Measurements from ENCODE around the gene KIAA0232. TPM values are rescaled to one million over a fixed set of nuclear protein-coding genes. Genes with fewer than 3 reads are reported as not detected.

The KIAA0232 gene
- total and polyA plus RNA-seq, 9 of the 15 experiments (the other 6 are each of a cell fraction or from before 2014, with no cell fraction given), result 3.5 to 17.4 (median 13.0) TPM

DNA sequence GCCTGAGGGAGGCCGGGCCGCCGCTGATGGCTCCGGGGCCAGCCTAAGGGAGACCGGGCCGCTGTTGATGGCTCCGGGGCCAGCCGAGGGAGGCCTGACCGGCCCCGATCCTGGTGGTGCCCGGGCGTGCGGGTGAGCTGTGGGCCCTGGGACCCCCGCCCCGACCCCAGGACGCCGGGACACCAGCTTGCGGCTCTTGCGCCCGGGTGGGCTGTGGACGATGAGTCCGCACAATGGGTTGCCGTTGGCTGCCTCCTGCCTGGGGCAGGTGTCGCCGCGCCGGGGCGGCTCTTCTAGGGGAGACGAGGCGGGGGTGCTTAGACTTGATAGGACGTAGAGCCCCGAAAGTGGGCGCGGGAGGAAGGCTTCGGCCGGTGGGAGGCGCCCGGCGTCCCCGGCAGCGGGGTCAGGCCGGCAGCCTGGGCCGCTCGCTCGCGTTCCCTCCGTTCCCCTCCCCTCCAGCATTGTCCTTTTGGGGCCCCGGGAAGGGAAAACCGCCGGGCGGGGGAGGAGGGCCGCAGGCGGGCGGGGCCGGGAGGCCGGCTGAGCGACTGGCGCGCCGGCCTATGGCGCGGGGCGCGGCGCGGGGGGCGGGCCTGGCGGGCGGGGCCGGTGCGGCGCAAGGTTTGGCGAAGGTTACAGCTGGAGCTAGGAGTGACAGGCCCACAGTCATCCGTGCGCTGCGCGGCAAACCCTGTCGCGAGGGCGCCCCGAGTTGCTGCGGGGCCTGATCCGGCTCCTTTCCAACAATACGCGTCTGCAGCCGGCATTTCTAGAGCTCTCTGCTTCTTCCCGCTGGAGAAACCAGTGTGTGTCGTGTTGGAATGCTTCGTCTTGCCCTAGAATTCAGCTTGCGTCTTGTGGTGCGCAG lies 819 bp downstream of the KIAA0232 start (continued):
- no peak for TF ChIP-seq RBM22 (IDR thresholded peaks at IDR 0.05; ENCODE audit: low read depth, low read length, poor library complexity, severe bottlenecking)
- no peak; a peak in 2 of 4 replicates for TF ChIP-seq TBL1XR1 (IDR thresholded peaks at IDR 0.05; ENCODE audit: low read length in 2 of 2)
- TF ChIP-seq NFYB (IDR thresholded peaks at IDR 0.05; ENCODE audit: extremely low read depth, insufficient read length), result peak; percentile 53
- TF ChIP-seq ZNF316 (IDR thresholded peaks at IDR 0.05), result peak; percentile 27; the same call in 1 of the 2 replicates
- TF ChIP-seq ZNF436 (CRISPR knock-in tag; IDR thresholded peaks at IDR 0.05), result no peak
- no peak for TF ChIP-seq HOXB6 (CRISPR knock-in tag; IDR thresholded peaks at IDR 0.05; ENCODE audit: borderline replicate concordance)
- TF ChIP-seq, protein P1, sequence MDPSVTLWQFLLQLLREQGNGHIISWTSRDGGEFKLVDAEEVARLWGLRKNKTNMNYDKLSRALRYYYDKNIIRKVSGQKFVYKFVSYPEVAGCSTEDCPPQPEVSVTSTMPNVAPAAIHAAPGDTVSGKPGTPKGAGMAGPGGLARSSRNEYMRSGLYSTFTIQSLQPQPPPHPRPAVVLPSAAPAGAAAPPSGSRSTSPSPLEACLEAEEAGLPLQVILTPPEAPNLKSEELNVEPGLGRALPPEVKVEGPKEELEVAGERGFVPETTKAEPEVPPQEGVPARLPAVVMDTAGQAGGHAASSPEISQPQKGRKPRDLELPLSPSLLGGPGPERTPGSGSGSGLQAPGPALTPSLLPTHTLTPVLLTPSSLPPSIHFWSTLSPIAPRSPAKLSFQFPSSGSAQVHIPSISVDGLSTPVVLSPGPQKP (CRISPR knock-in tag; IDR thresholded peaks at IDR 0.05), result no peak
- no peak for TF ChIP-seq EHMT2 (IDR thresholded peaks at IDR 0.05)
- TF ChIP-seq, protein P2, sequence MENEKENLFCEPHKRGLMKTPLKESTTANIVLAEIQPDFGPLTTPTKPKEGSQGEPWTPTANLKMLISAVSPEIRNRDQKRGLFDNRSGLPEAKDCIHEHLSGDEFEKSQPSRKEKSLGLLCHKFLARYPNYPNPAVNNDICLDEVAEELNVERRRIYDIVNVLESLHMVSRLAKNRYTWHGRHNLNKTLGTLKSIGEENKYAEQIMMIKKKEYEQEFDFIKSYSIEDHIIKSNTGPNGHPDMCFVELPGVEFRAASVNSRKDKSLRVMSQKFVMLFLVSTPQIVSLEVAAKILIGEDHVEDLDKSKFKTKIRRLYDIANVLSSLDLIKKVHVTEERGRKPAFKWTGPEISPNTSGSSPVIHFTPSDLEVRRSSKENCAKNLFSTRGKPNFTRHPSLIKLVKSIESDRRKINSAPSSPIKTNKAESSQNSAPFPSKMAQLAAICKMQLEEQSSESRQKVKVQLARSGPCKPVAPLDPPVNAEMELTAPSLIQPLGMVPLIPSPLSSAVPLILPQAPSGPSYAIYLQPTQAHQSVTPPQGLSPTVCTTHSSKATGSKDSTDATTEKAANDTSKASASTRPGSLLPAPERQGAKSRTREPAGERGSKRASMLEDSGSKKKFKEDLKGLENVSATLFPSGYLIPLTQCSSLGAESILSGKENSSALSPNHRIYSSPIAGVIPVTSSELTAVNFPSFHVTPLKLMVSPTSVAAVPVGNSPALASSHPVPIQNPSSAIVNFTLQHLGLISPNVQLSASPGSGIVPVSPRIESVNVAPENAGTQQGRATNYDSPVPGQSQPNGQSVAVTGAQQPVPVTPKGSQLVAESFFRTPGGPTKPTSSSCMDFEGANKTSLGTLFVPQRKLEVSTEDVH (IDR thresholded peaks at IDR 0.05; ENCODE audit: low read depth, partially characterized antibody), result no peak
- TF ChIP-seq IRF2 (CRISPR knock-in tag; IDR thresholded peaks at IDR 0.05), result 0 out of 2 replicates have a peak, but pooled peaks have one; percentile 36
- no peak for TF ChIP-seq SLC30A9 (CRISPR knock-in tag; IDR thresholded peaks at IDR 0.05)
- TF ChIP-seq ZNF197 (CRISPR knock-in tag; IDR thresholded peaks at IDR 0.05; ENCODE audit: low read depth), result peak; percentile 49; the same call in 1 of the 2 replicates
- no peak for TF ChIP-seq OTX1 (CRISPR knock-in tag; IDR thresholded peaks at IDR 0.05)
- TF ChIP-seq, protein P3, sequence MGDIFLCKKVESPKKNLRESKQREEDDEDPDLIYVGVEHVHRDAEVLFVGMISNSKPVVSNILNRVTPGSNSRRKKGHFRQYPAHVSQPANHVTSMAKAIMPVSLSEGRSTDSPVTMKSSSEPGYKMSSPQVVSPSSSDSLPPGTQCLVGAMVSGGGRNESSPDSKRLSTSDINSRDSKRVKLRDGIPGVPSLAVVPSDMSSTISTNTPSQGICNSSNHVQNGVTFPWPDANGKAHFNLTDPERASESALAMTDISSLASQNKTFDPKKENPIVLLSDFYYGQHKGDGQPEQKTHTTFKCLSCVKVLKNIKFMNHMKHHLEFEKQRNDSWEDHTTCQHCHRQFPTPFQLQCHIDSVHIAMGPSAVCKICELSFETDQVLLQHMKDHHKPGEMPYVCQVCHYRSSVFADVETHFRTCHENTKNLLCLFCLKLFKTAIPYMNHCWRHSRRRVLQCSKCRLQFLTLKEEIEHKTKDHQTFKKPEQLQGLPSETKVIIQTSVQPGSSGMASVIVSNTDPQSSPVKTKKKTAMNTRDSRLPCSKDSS (IDR thresholded peaks at IDR 0.05; ENCODE audit: low read depth, partially characterized antibody), result no peak
- no peak for TF ChIP-seq MED1 (CRISPR knock-in tag; IDR thresholded peaks at IDR 0.05; ENCODE audit: borderline replicate concordance)
- TF ChIP-seq, protein P4, sequence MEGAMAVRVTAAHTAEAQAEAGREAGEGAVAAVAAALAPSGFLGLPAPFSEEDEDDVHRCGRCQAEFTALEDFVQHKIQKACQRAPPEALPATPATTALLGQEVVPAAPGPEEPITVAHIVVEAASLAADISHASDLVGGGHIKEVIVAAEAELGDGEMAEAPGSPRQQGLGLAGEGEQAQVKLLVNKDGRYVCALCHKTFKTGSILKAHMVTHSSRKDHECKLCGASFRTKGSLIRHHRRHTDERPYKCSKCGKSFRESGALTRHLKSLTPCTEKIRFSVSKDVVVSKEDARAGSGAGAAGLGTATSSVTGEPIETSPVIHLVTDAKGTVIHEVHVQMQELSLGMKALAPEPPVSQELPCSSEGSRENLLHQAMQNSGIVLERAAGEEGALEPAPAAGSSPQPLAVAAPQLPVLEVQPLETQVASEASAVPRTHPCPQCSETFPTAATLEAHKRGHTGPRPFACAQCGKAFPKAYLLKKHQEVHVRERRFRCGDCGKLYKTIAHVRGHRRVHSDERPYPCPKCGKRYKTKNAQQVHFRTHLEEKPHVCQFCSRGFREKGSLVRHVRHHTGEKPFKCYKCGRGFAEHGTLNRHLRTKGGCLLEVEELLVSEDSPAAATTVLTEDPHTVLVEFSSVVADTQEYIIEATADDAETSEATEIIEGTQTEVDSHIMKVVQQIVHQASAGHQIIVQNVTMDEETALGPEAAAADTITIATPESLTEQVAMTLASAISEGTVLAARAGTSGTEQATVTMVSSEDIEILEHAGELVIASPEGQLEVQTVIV (CRISPR knock-in tag; IDR thresholded peaks at IDR 0.05; ENCODE audit: borderline replicate concordance), result no peak
- TF ChIP-seq MYBL2 (IDR thresholded peaks at IDR 0.05; ENCODE audit: low read depth), result no peak
- TF ChIP-seq MYBL2 (CRISPR knock-in tag; IDR thresholded peaks at IDR 0.05; ENCODE audit: borderline replicate concordance), result no peak
- TF ChIP-seq ZNF347 (CRISPR knock-in tag; IDR thresholded peaks at IDR 0.05; ENCODE audit: low read depth), result no peak
- no peak for TF ChIP-seq SNIP1 (IDR thresholded peaks at IDR 0.05; ENCODE audit: low read depth)

Measured in K562 (cell line).